ENCODE data around the gene S100A8. TPM values are rescaled to one million over a fixed set of nuclear protein-coding genes. Genes with fewer than 3 reads are reported as not detected.

The S100A8 gene
- total RNA-seq, 3 donors from 2014 or later (not counting 1 experiment from before 2014, with no cell fraction given) = 1.8 to 220 (median 75.8) TPM

GRCh38 chr1:153392822-153393221 lies 1.9 kb upstream of the S100A8 start:
- TF ChIP-seq, protein P1, sequence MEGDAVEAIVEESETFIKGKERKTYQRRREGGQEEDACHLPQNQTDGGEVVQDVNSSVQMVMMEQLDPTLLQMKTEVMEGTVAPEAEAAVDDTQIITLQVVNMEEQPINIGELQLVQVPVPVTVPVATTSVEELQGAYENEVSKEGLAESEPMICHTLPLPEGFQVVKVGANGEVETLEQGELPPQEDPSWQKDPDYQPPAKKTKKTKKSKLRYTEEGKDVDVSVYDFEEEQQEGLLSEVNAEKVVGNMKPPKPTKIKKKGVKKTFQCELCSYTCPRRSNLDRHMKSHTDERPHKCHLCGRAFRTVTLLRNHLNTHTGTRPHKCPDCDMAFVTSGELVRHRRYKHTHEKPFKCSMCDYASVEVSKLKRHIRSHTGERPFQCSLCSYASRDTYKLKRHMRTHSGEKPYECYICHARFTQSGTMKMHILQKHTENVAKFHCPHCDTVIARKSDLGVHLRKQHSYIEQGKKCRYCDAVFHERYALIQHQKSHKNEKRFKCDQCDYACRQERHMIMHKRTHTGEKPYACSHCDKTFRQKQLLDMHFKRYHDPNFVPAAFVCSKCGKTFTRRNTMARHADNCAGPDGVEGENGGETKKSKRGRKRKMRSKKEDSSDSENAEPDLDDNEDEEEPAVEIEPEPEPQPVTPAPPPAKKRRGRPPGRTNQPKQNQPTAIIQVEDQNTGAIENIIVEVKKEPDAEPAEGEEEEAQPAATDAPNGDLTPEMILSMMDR (IDR thresholded peaks at IDR 0.05) = no peak
- no peak overlapping the region for H3K27ac ChIP-seq (ENCODE audit: low read length)
- H3K9me3 ChIP-seq (ENCODE audit: control insufficient read depth, insufficient read depth, low read length) = no peaks in the 10 kb centered on the region
- H3K4me3 ChIP-seq (ENCODE audit: low read length) = no peak overlapping the region
- H3K4me1 ChIP-seq (ENCODE audit: control insufficient read depth, insufficient read depth, low read length) = no peaks in the 10 kb centered on the region
- no peaks in the 10 kb centered on the region for H3K36me3 ChIP-seq (ENCODE audit: control insufficient read depth, insufficient read depth, low read length)
- Mint-ChIP-seq H3K27me3 (ENCODE audit: low read depth in 2 of 2) (peaks cover 8 to 16% of the 10 kb centered on the region in 2 donors), H3K4me3 (no peak overlapping the region), H3K9me3 (no peaks in the 10 kb centered on the region), H3K27ac (no peak overlapping the region), H3K36me3 (no peaks in the 10 kb centered on the region), H3K4me1 (no peaks in the 10 kb centered on the region)
- WGBS (ENCODE audit: insufficient coverage) = 92% methylated on average over 3 of the region's 3 CpGs
- no peaks in the 10 kb centered on the region for H3K27me3 ChIP-seq (ENCODE audit: control insufficient read depth, insufficient read depth, low read length)
- intact Hi-C loops (cut with micrococcal nuclease) = no loop called here
- ATAC-seq (no peak), DNase-seq (no peak)

DNA sequence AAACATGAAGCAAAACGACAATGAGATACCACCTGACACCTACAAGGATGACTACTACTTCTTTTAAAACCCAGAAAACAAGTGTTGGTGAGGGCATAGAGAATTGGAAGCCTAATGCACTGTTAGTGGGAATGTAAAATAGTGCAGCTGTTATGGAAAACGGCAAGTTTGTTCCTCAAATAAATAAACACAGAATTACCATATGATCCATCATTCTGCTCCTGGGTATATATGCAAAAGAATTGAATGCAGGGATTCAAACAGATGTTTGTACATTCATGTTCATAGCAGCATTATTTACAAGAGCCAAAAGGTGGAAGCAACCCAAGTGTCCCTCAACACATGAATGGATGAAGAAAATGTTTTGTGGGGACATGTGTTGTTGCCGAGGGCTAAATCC lies 1.4 kb upstream of the S100A8 start:
- WGBS (ENCODE audit: insufficient coverage) = 80% methylated on average over 1 of the region's 3 CpGs
- H3K4me3 Mint-ChIP-seq = no peak overlapping the region
- Histone ChIP-seq H3K36me3 (ENCODE audit: control insufficient read depth, insufficient read depth, low read length) (no peaks in the 10 kb centered on the region), H3K27ac (ENCODE audit: low read length) (no peak overlapping the region), H3K4me3 (ENCODE audit: low read length) (no peak overlapping the region), H3K4me1 (ENCODE audit: control insufficient read depth, insufficient read depth, low read length) (no peaks in the 10 kb centered on the region), H3K9me3 (ENCODE audit: control insufficient read depth, insufficient read depth, low read length) (no peaks in the 10 kb centered on the region), H3K27me3 (ENCODE audit: control insufficient read depth, insufficient read depth, low read length) (no peaks in the 10 kb centered on the region)
- H3K27ac Mint-ChIP-seq = no peak overlapping the region
- intact Hi-C loops (cut with micrococcal nuclease) = no loop called here
- ATAC-seq = no peak
- DNase-seq = no peak
- TF ChIP-seq, protein P1 (IDR thresholded peaks at IDR 0.05) = no peak
- H3K9me3 Mint-ChIP-seq = no peaks in the 10 kb centered on the region
- no peaks in the 10 kb centered on the region for H3K4me1 Mint-ChIP-seq
- H3K36me3 Mint-ChIP-seq = no peaks in the 10 kb centered on the region
- H3K27me3 Mint-ChIP-seq (ENCODE audit: low read depth in 2 of 2) = peaks cover 11 to 16% of the 10 kb centered on the region in 2 donors

DNA sequence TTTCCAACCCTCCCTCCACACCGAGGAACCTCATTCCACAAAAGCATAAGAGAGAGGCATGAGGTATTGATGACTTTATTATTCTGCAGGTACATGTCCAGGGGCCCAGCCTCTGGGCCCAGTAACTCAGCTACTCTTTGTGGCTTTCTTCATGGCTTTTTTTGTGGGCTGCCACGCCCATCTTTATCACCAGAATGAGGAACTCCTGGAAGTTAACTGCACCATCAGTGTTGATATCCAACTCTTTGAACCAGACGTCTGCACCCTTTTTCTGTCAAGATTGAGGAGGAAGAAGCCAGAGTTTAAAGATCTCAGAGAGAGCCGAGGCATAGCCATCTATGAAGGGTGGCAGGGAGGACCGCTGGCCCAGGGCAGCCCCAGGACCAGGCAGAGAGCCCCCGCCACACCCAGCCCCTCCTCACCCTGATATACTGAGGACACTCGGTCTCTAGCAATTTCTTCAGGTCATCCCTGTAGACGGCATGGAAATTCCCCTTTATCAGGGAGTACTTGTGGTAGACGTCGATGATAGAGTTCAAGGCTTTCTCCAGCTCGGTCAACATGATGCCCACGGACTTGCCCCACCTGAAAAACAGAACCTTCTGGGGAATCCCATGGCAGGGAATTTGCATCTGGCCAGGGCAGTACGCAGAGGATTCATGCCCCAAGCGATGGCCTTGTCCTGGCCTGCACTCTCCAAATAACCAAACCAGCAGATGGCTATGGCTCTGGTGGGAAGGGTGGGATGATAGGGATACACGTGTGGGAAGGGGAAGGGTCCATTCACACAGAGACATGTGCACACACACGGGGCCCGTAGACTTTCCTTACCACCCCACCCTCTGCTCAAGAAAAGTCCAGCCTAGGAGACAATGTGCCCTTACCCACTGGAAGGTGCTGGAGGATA lies 647 bp downstream of the S100A8 start:
- intact Hi-C loops (cut with micrococcal nuclease) = no loop called here
- no peaks in the 10 kb centered on the region for H3K9me3 ChIP-seq (ENCODE audit: control insufficient read depth, insufficient read depth, low read length)
- H3K36me3 ChIP-seq (ENCODE audit: control insufficient read depth, insufficient read depth, low read length) = no peaks in the 10 kb centered on the region
- TF ChIP-seq, protein P1 (IDR thresholded peaks at IDR 0.05) = no peak
- H3K27me3 ChIP-seq (ENCODE audit: control insufficient read depth, insufficient read depth, low read length) = no peaks in the 10 kb centered on the region
- no peak for DNase-seq
- Mint-ChIP-seq H3K4me1 (no peaks in the 10 kb centered on the region), H3K4me3 (no peak overlapping the region), H3K27me3 (ENCODE audit: low read depth in 2 of 2) (peaks cover 19 to 20% of the 10 kb centered on the region in 2 donors), H3K9me3 (no peaks in the 10 kb centered on the region), H3K36me3 (no peaks in the 10 kb centered on the region), H3K27ac (no peak overlapping the region)
- ATAC-seq = no peak
- H3K4me3 ChIP-seq (ENCODE audit: low read length) = no peak overlapping the region
- no peaks in the 10 kb centered on the region for H3K4me1 ChIP-seq (ENCODE audit: control insufficient read depth, insufficient read depth, low read length)
- no peak overlapping the region for H3K27ac ChIP-seq (ENCODE audit: low read length)
- WGBS (ENCODE audit: insufficient coverage) = 71% methylated on average over 15 of the region's 17 CpGs
